RWPE2 (cell line): ENCODE results near the gene LHX6.

ENCODE experiments used
- ATAC-seq: fragments of 200-7000 bp; cut with Tn5 transposase; 3 replicates; pipeline ENCODE4 v1.9.1; 2021; ENCODE audit warnings: low read depth
- DNase-seq: peaks from one replicate; pipeline ENCODE4 v3.0.0-alpha.2; 2020; ENCODE audit warnings: low spot score
- H3K27ac ChIP-seq: fragments of 450-650 bp; 2 replicates; pipeline ENCODE4 v1.5.1; 2017; ENCODE audit warnings: mild to moderate bottlenecking; ENCODE audit not compliant: poor library complexity, severe bottlenecking
- H3K27me3 ChIP-seq: fragments of 250-450 bp; sonication (Bioruptor Pico); 2 replicates; pipeline ENCODE4 v1.5.1; 2021; ENCODE audit warnings: mild to moderate bottlenecking, moderate library complexity; ENCODE audit not compliant: insufficient read depth, poor library complexity, severe bottlenecking
- H3K36me3 ChIP-seq: fragments of 250-450 bp; sonication (Bioruptor Pico); 2 replicates; pipeline ENCODE4 v1.5.1; 2020; ENCODE audit warnings: low read depth, mild to moderate bottlenecking, moderate library complexity
- H3K4me1 ChIP-seq: fragments of 250-450 bp; sonication (Bioruptor Pico); 2 replicates; pipeline ENCODE4 v1.5.1; 2021; ENCODE audit warnings: mild to moderate bottlenecking, moderate library complexity; ENCODE audit not compliant: insufficient read depth, poor library complexity, severe bottlenecking
- H3K4me3 ChIP-seq: fragments of 250-450 bp; sonication (Bioruptor Pico); 2 replicates; pipeline ENCODE4 v1.5.1; 2021; ENCODE audit warnings: mild to moderate bottlenecking, moderate library complexity; ENCODE audit not compliant: severe bottlenecking
- H3K9me3 ChIP-seq: fragments of 250-450 bp; sonication (Bioruptor Pico); 2 replicates; pipeline ENCODE4 v1.5.1; 2021; ENCODE audit warnings: mild to moderate bottlenecking, moderate library complexity; ENCODE audit not compliant: severe bottlenecking
- CTCF ChIP-seq: fragments of 450-650 bp; IDR thresholded peaks from one replicate; pipeline ENCODE4 v1.5.1; 2017; ENCODE audit warnings: mild to moderate bottlenecking, moderate library complexity; ENCODE audit not compliant: poor library complexity, severe bottlenecking

LHX6 gene

GRCh38 chr9:122217640-122218039, 11.1 kb downstream of the LHX6 start:
- ATAC-seq = no peak
- Histone ChIP-seq H3K27ac (no peak overlapping the region), H3K27me3 (peaks cover 24% of the 10 kb centered on the region), H3K36me3 (no peaks in the 10 kb centered on the region), H3K4me1 (no peaks in the 10 kb centered on the region), H3K9me3 (no peaks in the 10 kb centered on the region), H3K4me3 (no peak overlapping the region)
- no peak for DNase-seq
- TF ChIP-seq CTCF = no peak

- DNase-seq = no peak
- Histone ChIP-seq H3K9me3 (no peaks in the 10 kb centered on the region), H3K4me1 (no peaks in the 10 kb centered on the region), H3K27ac (no peak overlapping the region), H3K36me3 (no peaks in the 10 kb centered on the region), H3K4me3 (no peak overlapping the region), H3K27me3 (peaks cover 24% of the 10 kb centered on the region)
- no peak for ATAC-seq
- TF ChIP-seq CTCF = no peak
These were observed 11.8 kb downstream of the LHX6 start for GRCh38 chr9:122216798-122217418.

GRCh38 chr9:122216138-122216797, 12.5 kb downstream of the LHX6 start:
- H3K4me3 ChIP-seq = no peak overlapping the region
- no peak for DNase-seq
- TF ChIP-seq CTCF = no peak
- H3K27ac ChIP-seq = no peak overlapping the region
- no peak for ATAC-seq
- H3K9me3 ChIP-seq = no peaks in the 10 kb centered on the region
- no peaks in the 10 kb centered on the region for H3K36me3 ChIP-seq
- no peaks in the 10 kb centered on the region for H3K4me1 ChIP-seq
- H3K27me3 ChIP-seq = peaks cover 24% of the 10 kb centered on the region

- no peak for ATAC-seq
These were observed 13.1 kb downstream of the LHX6 start for GRCh38 chr9:122215663-122216062.

More at GRCh38 chr9:122215663-122216062, 13.1 kb downstream of the LHX6 start:
- H3K4me3 ChIP-seq = no peak overlapping the region
- no peak overlapping the region for H3K27ac ChIP-seq
- H3K9me3 ChIP-seq = no peaks in the 10 kb centered on the region
- no peaks in the 10 kb centered on the region for H3K4me1 ChIP-seq
- no peaks in the 10 kb centered on the region for H3K36me3 ChIP-seq
- TF ChIP-seq CTCF = no peak
- peaks cover 23% of the 10 kb centered on the region for H3K27me3 ChIP-seq
- no peak for DNase-seq
